ENCODE results near the gene RASSF7. TPM values are rescaled to one million over a fixed set of nuclear protein-coding genes. Genes with fewer than 3 reads are reported as not detected.

Gene RASSF7
- total and polyA plus RNA-seq, 10 of the 15 experiments (the other 5 are each of a cell fraction or from before 2014, with no cell fraction given) = 0.39 to 29.7 (median 13.2) TPM

- no peak for FAIRE-seq
- H3K79me2 ChIP-seq (ENCODE audit: control insufficient read depth, insufficient read depth, low read length) = peaks cover 53% of the 10 kb centered on the region
- TF ChIP-seq SPI1 (IDR thresholded peaks at IDR 0.05; ENCODE audit: borderline replicate concordance, insufficient read depth, low read depth, low read length) = no peak
- no peak for TF ChIP-seq IRF4 (IDR thresholded peaks at IDR 0.05; ENCODE audit: low read depth, low read length)
- no peak for TF ChIP-seq ZBTB4 (CRISPR knock-in tag; IDR thresholded peaks at IDR 0.05)
- no peak for TF ChIP-seq NFIC (IDR thresholded peaks at IDR 0.05; ENCODE audit: low read depth, low read length)
- no peak for TF ChIP-seq STAT1 (conservative IDR thresholded peaks at IDR 0.05)
- TF ChIP-seq CHD2 (IDR thresholded peaks at IDR 0.05; ENCODE audit: borderline replicate concordance, low read depth, low read length) = no peak
- no peak for TF ChIP-seq ZNF384 (IDR thresholded peaks at IDR 0.05; ENCODE audit: borderline replicate concordance, low read depth, low read length)
- no peak for TF ChIP-seq TBL1XR1 (IDR thresholded peaks at IDR 0.05; ENCODE audit: low read depth, low read length)
- TF ChIP-seq JUND (IDR thresholded peaks at IDR 0.05; ENCODE audit: low read depth, low read length) = no peak
- TF ChIP-seq RELA (IDR thresholded peaks at IDR 0.05; ENCODE audit: borderline replicate concordance, partially characterized antibody) = no peak
- no peak for TF ChIP-seq RB1 (IDR thresholded peaks at IDR 0.05; ENCODE audit: borderline replicate concordance)
- no peak for TF ChIP-seq ELK1 (IDR thresholded peaks at IDR 0.05; ENCODE audit: low read depth, low read length)
- no peak for TF ChIP-seq MEF2B (IDR thresholded peaks at IDR 0.05; ENCODE audit: partially characterized antibody, poor library complexity, severe bottlenecking)
- TF ChIP-seq YBX1 (IDR thresholded peaks at IDR 0.05) = no peak
- TF ChIP-seq SUZ12 (IDR thresholded peaks at IDR 0.05; ENCODE audit: unreplicated experiment) = no peak
- no peak for TF ChIP-seq SMAD5 (IDR thresholded peaks at IDR 0.05; ENCODE audit: low read depth)
- no peak for TF ChIP-seq TCF3 (IDR thresholded peaks at IDR 0.05; ENCODE audit: borderline replicate concordance, insufficient read depth, low read depth, low read length)
- intact Hi-C loops (cut with micrococcal nuclease; ENCODE audit: unreplicated experiment) (no loop called here), in situ Hi-C loops (cut with MboI) (no loop called here)
- peaks cover 9 to 16% of the 10 kb centered on the region in 2 experiments for H3K36me3 ChIP-seq (ENCODE audit: control insufficient read depth in 2 of 2, insufficient read depth in 2 of 2, low read length in 1 of 2)
- WGBS (ENCODE audit: insufficient coverage, insufficient replicate concordance, low lambda C conversion rate, missing lambda C conversion rate) = 90% methylated on average over 20 of the region's 20 CpGs
- peaks cover 28% of the 10 kb centered on the region for H4K20me1 ChIP-seq (ENCODE audit: control insufficient read depth, insufficient read depth)
- no peak overlapping the region; the same call in 1 of the 2 replicates for H3K9ac ChIP-seq (ENCODE audit: control insufficient read depth, insufficient read depth, low read length)
- H3K4me2 ChIP-seq (ENCODE audit: control insufficient read depth, insufficient read depth) = peak overlapping the region; percentile 64; the same call in 1 of the 2 replicates
- H2AFZ ChIP-seq (ENCODE audit: control insufficient read depth, low read depth, low read length) = no peak overlapping the region
- no TSS peak for BruUV-seq (replicated peaks)
- ChIA-PET RAD21 (ENCODE audit: unreplicated experiment) (no interaction called here), POLR2A (no interaction called here), CTCF (no interaction called here), SMC1A (ENCODE audit: uncharacterized antibody, unreplicated experiment) (no interaction called here)
- peak overlapping the region; percentile 11; the same call in 1 of the 2 replicates for H3K4me3 ChIP-seq
- H3K27ac ChIP-seq (ENCODE audit: control insufficient read depth, insufficient read depth) = no peak overlapping the region
- no peak for ATAC-seq
- no peaks in the 10 kb centered on the region for H3K9me3 ChIP-seq (replicated peaks; ENCODE audit: control insufficient read depth, insufficient read depth, low read length)
- peaks cover 0 to under 1% of the 10 kb centered on the region in 2 experiments; a peak in 1 of 4 replicates for H3K27me3 ChIP-seq (replicated peaks in 1 of 2; ENCODE audit: control insufficient read depth in 2 of 2, insufficient read depth in 2 of 2, low read length in 1 of 2)
- DNase-seq (ENCODE audit: low read depth, low spot score) = no peak
- H3K4me1 ChIP-seq (ENCODE audit: control insufficient read depth, insufficient read depth, low read length) = peaks cover 15% of the 10 kb centered on the region
Measured at GRCh38 chr11:579830-580601, 19.2 kb downstream of the RASSF7 start.

Measured in GM12878 (cell line).